ENCODE data around the gene CYP17A1.

DNA sequence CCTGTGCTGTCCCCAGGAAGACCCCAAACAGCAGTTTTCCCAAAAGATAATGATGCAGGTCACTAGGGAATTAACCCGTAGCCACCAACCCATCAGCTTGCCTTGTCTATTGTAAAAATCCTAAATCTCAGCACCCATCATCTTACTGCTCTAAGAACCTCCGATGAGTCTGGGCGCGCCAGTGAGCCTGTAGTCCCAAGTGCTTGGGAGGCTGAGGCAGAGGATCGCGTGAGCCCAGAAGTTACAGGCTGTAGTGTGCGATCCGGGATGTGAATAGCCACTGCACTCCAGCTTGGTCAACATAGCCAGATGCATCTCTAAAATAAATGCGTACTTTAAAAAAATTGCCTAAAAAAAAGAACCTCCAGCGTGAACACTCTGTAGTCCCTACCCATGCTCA lies 33.0 kb upstream of the CYP17A1 start:
- TF ChIP-seq, protein P1, sequence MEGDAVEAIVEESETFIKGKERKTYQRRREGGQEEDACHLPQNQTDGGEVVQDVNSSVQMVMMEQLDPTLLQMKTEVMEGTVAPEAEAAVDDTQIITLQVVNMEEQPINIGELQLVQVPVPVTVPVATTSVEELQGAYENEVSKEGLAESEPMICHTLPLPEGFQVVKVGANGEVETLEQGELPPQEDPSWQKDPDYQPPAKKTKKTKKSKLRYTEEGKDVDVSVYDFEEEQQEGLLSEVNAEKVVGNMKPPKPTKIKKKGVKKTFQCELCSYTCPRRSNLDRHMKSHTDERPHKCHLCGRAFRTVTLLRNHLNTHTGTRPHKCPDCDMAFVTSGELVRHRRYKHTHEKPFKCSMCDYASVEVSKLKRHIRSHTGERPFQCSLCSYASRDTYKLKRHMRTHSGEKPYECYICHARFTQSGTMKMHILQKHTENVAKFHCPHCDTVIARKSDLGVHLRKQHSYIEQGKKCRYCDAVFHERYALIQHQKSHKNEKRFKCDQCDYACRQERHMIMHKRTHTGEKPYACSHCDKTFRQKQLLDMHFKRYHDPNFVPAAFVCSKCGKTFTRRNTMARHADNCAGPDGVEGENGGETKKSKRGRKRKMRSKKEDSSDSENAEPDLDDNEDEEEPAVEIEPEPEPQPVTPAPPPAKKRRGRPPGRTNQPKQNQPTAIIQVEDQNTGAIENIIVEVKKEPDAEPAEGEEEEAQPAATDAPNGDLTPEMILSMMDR (IDR thresholded peaks at IDR 0.05) = no peak
- TF ChIP-seq EP300 (IDR thresholded peaks at IDR 0.05) = no peak

Data from ovary (tissue), 3 donors.